Ovary (tissue), 9 donors: ENCODE results near the gene FAR2. TPM values are rescaled to one million over a fixed set of nuclear protein-coding genes. Genes with fewer than 3 reads are reported as not detected.

Experiments
- DNase-seq, 5 donors: peaks; one replicate each; pipeline ENCODE4 v3.0.0-alpha.2; 2019 to 2020
- H3K27ac ChIP-seq, 2 donors: fragments of 200-600 bp; one replicate each; pipeline versions ENCODE4 v1.5.1 to v1.8.0; 2019 to 2022
- H3K27me3 ChIP-seq: fragments of 200-600 bp; one replicate; pipeline ENCODE4 v1.8.0; 2022
- H3K36me3 ChIP-seq: fragments of 200-600 bp; sonication (generic); one replicate; pipeline ENCODE4 v1.5.1; 2019
- H3K4me1 ChIP-seq: one replicate; pipeline ENCODE4 v1.8.1; 2013; ENCODE audit warnings: mild to moderate bottlenecking, moderate library complexity; ENCODE audit not compliant: insufficient read depth
- H3K4me3 ChIP-seq: fragments of 200-600 bp; sonication (generic); one replicate; pipeline ENCODE4 v1.5.1; 2017
- H3K9me3 ChIP-seq, 2 donors: fragments of 200-600 bp in 1 of 2; sonication (generic) in 1 of 2; one replicate each; pipeline versions ENCODE4 v1.5.1 to v1.8.1; 2013 to 2019; ENCODE audit warnings: mild to moderate bottlenecking in 1 of 2, moderate library complexity in 1 of 2
- EP300 ChIP-seq: sonication (generic); formaldehyde crosslinking; IDR thresholded peaks from one replicate; pipeline ENCODE4 v1.6.1; 2017; ENCODE audit warnings: antibody characterized with exemption
- POLR2A ChIP-seq: fragments of 450-650 bp; IDR thresholded peaks from one replicate; pipeline ENCODE4 v1.6.1; 2017; ENCODE audit warnings: antibody characterized with exemption, mild to moderate bottlenecking, moderate library complexity
- WGBS, 3 donors: extraction: QIAGEN DNeasy Blood & Tissue Kit in 1 of 3; methylation state at CpG; one replicate each; pipeline versions ENCODE4 v1.1.5 to v1.1.7; 2013 to 2017; 5-methylcytosine and 5-hydroxymethylcytosine counted together
- intact Hi-C, 4 donors: fragments of 100-400 bp; cut with DNase I; formaldehyde crosslinking; loops; one replicate each; pipeline versions ENCODE4 v1.11.0 to v1.15.1; 2022 to 2023
- polyA plus RNA-seq, 2 donors: library from polyadenylated mRNA; stranded (reverse); fragments of 200-250 nt in 1 of 2; fragments of 350-450 nt in 1 of 2; fragmentation: Illumina TruSeq in 1 of 2; extraction: RNeasy Lipid Tissue Mini Kit (QIAGEN cat#74804) in 1 of 2; gene quantifications; one replicate each; pipeline ENCODE4 v1.2.3, GENCODE V29; 2013 to 2014
- total RNA-seq, 7 donors: library from RNA; depleted of rRNA in 2 of 7; stranded (reverse); fragments of >200 nt in 2 of 7; fragmentation: NEBNext Ultra II Directional in 3 of 7; extraction: Animal tissue kit (Norgen Biotek cat#: 25700) in 3 of 7; gene quantifications; one replicate each; pipeline versions ENCODE4 v1.1.0 to v1.2.4, GENCODE V29; 2016 to 2023
- TF ChIP-seq, protein P1 (sequence below), 3 donors: fragments of 450-650 bp in 2 of 3; fragments of 200-600 bp in 1 of 3; IDR thresholded peaks; one replicate each; pipeline versions ENCODE4 v1.5.1 to v1.8.0; 2016 to 2022; ENCODE audit warnings: antibody characterized with exemption in 3 of 3, mild to moderate bottlenecking in 1 of 3
- donor health status: DM: no; HTN: no; CAD: no; lungs with moderate emphysema.
- donor health status: DM: no; HTN: no; CAD: no.
- donor health status: Bipolar disorder and iron deficiency.
- donor health status: DM: yes; HTN: yes; CAD: no.
- donor health status: DM: no; HTN: no; CAD: no.
- donor health status: DM: yes; HTN: yes; CAD: no.

The FAR2 gene
- total and polyA plus RNA-seq, 9 donors = 0.41 to 5.3 (median 1.5) TPM

DNA sequence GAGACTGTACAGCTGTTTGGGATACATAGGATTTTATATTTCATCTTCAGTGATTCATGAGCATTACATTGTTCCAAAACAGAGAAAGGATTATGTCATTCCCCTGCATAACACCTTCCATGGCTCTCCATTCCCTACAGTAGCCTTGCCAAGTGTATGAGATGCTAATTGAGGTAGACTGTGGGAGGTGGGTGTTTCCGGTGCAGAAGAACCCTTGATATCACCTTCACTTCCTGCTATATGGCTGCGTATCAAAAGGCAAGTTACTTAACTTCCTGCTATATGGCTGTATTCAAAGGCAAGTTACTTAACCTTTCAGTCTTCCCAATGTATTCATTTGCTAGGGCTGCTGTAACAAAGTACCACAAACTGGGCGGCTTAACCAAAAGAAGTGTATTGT is 11.2 kb downstream of the FAR2 start:
- no peaks in the 10 kb centered on the region for H3K36me3 ChIP-seq
- no peaks in the 10 kb centered on the region for H3K9me3 ChIP-seq
- DNase-seq = no peak
- no peak for TF ChIP-seq EP300
- TF ChIP-seq POLR2A = no peak
- TF ChIP-seq, protein P1, sequence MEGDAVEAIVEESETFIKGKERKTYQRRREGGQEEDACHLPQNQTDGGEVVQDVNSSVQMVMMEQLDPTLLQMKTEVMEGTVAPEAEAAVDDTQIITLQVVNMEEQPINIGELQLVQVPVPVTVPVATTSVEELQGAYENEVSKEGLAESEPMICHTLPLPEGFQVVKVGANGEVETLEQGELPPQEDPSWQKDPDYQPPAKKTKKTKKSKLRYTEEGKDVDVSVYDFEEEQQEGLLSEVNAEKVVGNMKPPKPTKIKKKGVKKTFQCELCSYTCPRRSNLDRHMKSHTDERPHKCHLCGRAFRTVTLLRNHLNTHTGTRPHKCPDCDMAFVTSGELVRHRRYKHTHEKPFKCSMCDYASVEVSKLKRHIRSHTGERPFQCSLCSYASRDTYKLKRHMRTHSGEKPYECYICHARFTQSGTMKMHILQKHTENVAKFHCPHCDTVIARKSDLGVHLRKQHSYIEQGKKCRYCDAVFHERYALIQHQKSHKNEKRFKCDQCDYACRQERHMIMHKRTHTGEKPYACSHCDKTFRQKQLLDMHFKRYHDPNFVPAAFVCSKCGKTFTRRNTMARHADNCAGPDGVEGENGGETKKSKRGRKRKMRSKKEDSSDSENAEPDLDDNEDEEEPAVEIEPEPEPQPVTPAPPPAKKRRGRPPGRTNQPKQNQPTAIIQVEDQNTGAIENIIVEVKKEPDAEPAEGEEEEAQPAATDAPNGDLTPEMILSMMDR (IDR thresholded peaks at IDR 0.05) = no peak
- no peak overlapping the region for H3K27ac ChIP-seq
- no peaks in the 10 kb centered on the region for H3K4me1 ChIP-seq
- no peaks in the 10 kb centered on the region for H3K27me3 ChIP-seq
- 83 to 91% (median 91%) methylated on average over 3 of the region's 3 CpGs for WGBS, 3 donors
- intact Hi-C loops = no loop called here
- no peak overlapping the region for H3K4me3 ChIP-seq

DNA sequence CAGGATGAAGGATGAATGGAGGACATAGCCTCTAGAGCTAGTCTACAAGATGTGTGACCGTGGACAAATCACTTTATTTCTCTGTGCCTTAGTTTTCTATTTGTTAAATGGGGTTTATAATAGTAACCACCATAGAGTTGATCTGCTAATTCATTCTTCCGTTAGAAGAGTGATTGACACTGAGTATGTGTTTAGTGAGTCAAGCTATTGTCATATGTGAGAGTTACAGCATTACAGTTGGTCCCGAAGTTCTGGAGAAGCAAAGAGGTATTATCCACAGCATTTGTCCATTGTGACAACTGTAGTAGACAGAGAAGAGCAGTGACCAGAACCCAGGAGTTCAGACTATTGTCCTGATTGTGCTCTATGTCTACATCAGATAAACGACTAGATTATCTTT is 14.1 kb downstream of the FAR2 start:
- Histone ChIP-seq H3K36me3 (no peaks in the 10 kb centered on the region), H3K4me3 (no peak overlapping the region), H3K4me1 (no peaks in the 10 kb centered on the region), H3K27ac (no peak overlapping the region), H3K9me3 (no peaks in the 10 kb centered on the region), H3K27me3 (no peaks in the 10 kb centered on the region)
- DNase-seq = no peak
- intact Hi-C loops = no loop called here
- TF ChIP-seq EP300 (no peak), POLR2A (no peak)
- TF ChIP-seq, protein P1 (IDR thresholded peaks at IDR 0.05) = no peak
- WGBS, 3 donors = 78 to 93% (median 82%) methylated on average over 4 of the region's 4 CpGs

- H3K4me3 ChIP-seq = no peak overlapping the region
- intact Hi-C loops = no loop called here
- no peaks in the 10 kb centered on the region for H3K27me3 ChIP-seq
- H3K9me3 ChIP-seq = no peaks in the 10 kb centered on the region
- H3K27ac ChIP-seq = no peak overlapping the region
- no peak for TF ChIP-seq EP300
- TF ChIP-seq, protein P1 (IDR thresholded peaks at IDR 0.05) = no peak
- no peak for TF ChIP-seq POLR2A
- no peaks in the 10 kb centered on the region for H3K36me3 ChIP-seq
- no peaks in the 10 kb centered on the region for H3K4me1 ChIP-seq
- 69 to 75% (median 71%) methylated on average over 7 of the region's 7 CpGs for WGBS, 3 donors
- DNase-seq = no peak
Observed at GRCh38 chr12:29164477-29165393, 15.7 kb downstream of the FAR2 start.

DNA sequence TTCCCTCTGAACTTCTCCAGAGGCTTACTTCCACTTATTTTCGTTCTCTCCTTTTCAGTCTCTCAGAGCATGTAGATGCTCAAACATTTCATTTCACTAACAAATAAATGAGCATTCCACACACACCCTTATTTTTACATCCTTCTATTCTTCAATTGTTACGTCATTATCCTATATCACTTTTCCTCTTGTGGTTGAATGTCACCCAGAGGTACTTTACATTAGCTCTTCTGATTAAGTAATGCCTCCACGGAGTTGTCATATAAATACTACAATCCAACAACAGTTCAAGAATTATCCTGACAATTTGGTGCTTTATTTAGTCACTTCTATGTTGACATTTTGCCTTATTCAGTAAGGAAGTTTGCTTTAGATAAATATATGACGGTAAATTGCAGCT is 18.4 kb downstream of the FAR2 start:
- no peak for TF ChIP-seq EP300
- TF ChIP-seq POLR2A = no peak
- TF ChIP-seq, protein P1 (IDR thresholded peaks at IDR 0.05) = no peak
- intact Hi-C loops = no loop called here
- Histone ChIP-seq H3K36me3 (no peaks in the 10 kb centered on the region), H3K27me3 (no peaks in the 10 kb centered on the region), H3K27ac (no peak overlapping the region), H3K4me3 (no peak overlapping the region), H3K9me3 (no peaks in the 10 kb centered on the region), H3K4me1 (no peaks in the 10 kb centered on the region)
- WGBS, 3 donors = 58 to 82% (median 75%) methylated on average over 4 of the region's 4 CpGs
- no peak for DNase-seq
